ENCODE measurements around the gene TNNT1.

The TNNT1 gene

GRCh38 chr19:55085923-55086715, 62.9 kb downstream of the TNNT1 start:
- POLR2A ChIA-PET = interaction anchor here (0.6 to 0.9 kb wide), 2 partner anchors 321 to 322 kb away, joined by 3 read pairs; partner anchors contain the start of gene UBE2S
- H3K4me3 ChIP-seq (ENCODE audit: low read depth, low read length) = peak overlapping the region; percentile 64
- TF ChIP-seq CTCF (IDR thresholded peaks at IDR 0.05; ENCODE audit: insufficient read depth, low read length, missing control alignments) = no peak
- DNase-seq (ENCODE audit: low read depth, low spot score) = no peak
- CTCF ChIA-PET = interaction anchor here (0.7 to 4.1 kb wide), 6 partner anchors 10 to 413 kb away, joined by 3 to 18 read pairs (median 3); no protein-coding TSS in a partner anchor

GRCh38 chr19:55084416-55084815, 64.6 kb downstream of the TNNT1 start:
- ChIA-PET CTCF (interaction anchor here (0.6 kb wide), 1 partner anchor 76 kb away, joined by 4 read pairs; no protein-coding TSS in a partner anchor), POLR2A (no interaction called here)
- no peak for DNase-seq (ENCODE audit: low read depth, low spot score)
- H3K4me3 ChIP-seq (ENCODE audit: low read depth, low read length) = no peak overlapping the region
- no peak for TF ChIP-seq CTCF (IDR thresholded peaks at IDR 0.05; ENCODE audit: insufficient read depth, low read length, missing control alignments)

- TF ChIP-seq CTCF (IDR thresholded peaks at IDR 0.05; ENCODE audit: insufficient read depth, low read length, missing control alignments) = no peak
- H3K4me3 ChIP-seq (ENCODE audit: low read depth, low read length) = no peak overlapping the region
- no peak for DNase-seq (ENCODE audit: low read depth, low spot score)
- ChIA-PET POLR2A (no interaction called here), CTCF (no interaction called here)
These were observed 65.8 kb downstream of the TNNT1 start for GRCh38 chr19:55083004-55083850.

All from AG04449 (cell line).